K562 (cell line): ENCODE measurements around the gene LMX1B. TPM values are rescaled to one million over a fixed set of nuclear protein-coding genes. Genes with fewer than 3 reads are reported as not detected.

Experiments
- ATAC-seq: fragments of 200-7000 bp; cut with Tn5 transposase; 3 replicates; pipeline ENCODE4 v1.9.1; 2020; ENCODE audit warnings: moderate library complexity
- BruUV-seq: library from RNA; stranded (reverse); fragments of 400-500 nt; replicated peaks from 2 replicates; lab custom pipeline; 2021; lab: Mats Ljungman, UMichigan
- CTCF ChIA-PET: fragments of 300-600 bp; formaldehyde crosslinking; extraction: SDS; loops from one replicate; lab custom pipeline; 2021; ENCODE audit warnings: low intra/inter-chr PET ratio; lab: Yijun Ruan, JAX
- POLR2A ChIA-PET: fragments of 300-600, 350-650 bp; sonication (Branson Sonifier 250); formaldehyde crosslinking; extraction: SDS; loops from one replicate; lab custom pipeline; 2021; ENCODE audit warnings: antibody characterized with exemption, inconsistent platforms; lab: Yijun Ruan, JAX
- DNase-seq, 4 experiments: peaks; one replicate each; pipeline versions ENCODE4 v3.0.0 to v3.0.0-alpha.2; 2011 to 2018; ENCODE audit warnings: low spot score in 3 of 4, mixed read lengths in 3 of 4; ENCODE audit errors: extremely low read depth in 1 of 4
- FAIRE-seq: peaks from 2 replicates; lab custom pipeline; 2011; peaks lifted over from hg19 to GRCh38; lab: Jason Lieb, UNC
- H2AFZ ChIP-seq: 2 replicates; pipeline ENCODE4 v1.6.0; 2011; ENCODE audit warnings: low read depth, low read length, control low read depth, inconsistent platforms
- H3K27ac ChIP-seq: fragments of 200-600 bp; 3 replicates; pipeline ENCODE4 v1.8.0; 2011; ENCODE audit warnings: low read depth, mild to moderate bottlenecking, control low read depth, inconsistent platforms, low read length, moderate library complexity, mixed read lengths; ENCODE audit errors: extremely low read depth
- H3K27me3 ChIP-seq, 2 experiments: fragments of 300-600 bp in 1 of 2; 2 replicates in 1 of 2; 3 replicates in 1 of 2; pipeline versions ENCODE4 v1.6.0 to v1.8.0; 2011; ENCODE audit warnings: inconsistent platforms in 2 of 2, low read length in 2 of 2, mild to moderate bottlenecking in 1 of 2, mixed read lengths in 1 of 2, moderate library complexity in 1 of 2; ENCODE audit not compliant: control insufficient read depth in 2 of 2, insufficient read depth in 2 of 2
- H3K36me3 ChIP-seq: fragments of 300-600 bp; 3 replicates; pipeline ENCODE4 v1.8.0; 2011; ENCODE audit warnings: mild to moderate bottlenecking, low read length, inconsistent platforms; ENCODE audit not compliant: control insufficient read depth, insufficient read depth
- H3K4me1 ChIP-seq, 2 experiments: fragments of 200-600 bp in 1 of 2; replicated peaks in 1 of 2; 2 replicates in 1 of 2; 3 replicates in 1 of 2; pipeline versions ENCODE4 v1.5.1 to v1.8.0; 2011; ENCODE audit warnings: inconsistent platforms in 2 of 2, low read length in 2 of 2, mild to moderate bottlenecking in 1 of 2, mixed read lengths in 1 of 2, moderate library complexity in 1 of 2; ENCODE audit not compliant: control insufficient read depth in 2 of 2, insufficient read depth in 2 of 2
- H3K4me2 ChIP-seq: 2 replicates; pipeline ENCODE4 v1.6.1; 2011; ENCODE audit warnings: low read length, control low read depth, inconsistent platforms, mixed read lengths; ENCODE audit not compliant: insufficient read depth
- H3K4me3 ChIP-seq: fragments of 200-600 bp; sonication (generic), shearing (Covaris generic); 2 replicates; pipeline ENCODE4 v1.5.1; 2016; ENCODE audit warnings: control low read depth, inconsistent platforms
- H3K79me2 ChIP-seq: fragments of 200-600 bp; 3 replicates; pipeline ENCODE4 v1.8.0; 2011; ENCODE audit warnings: low read length, inconsistent platforms; ENCODE audit not compliant: control insufficient read depth, insufficient read depth
- H3K9ac ChIP-seq, 2 experiments: 2 replicates each; pipeline versions ENCODE4 v1.6.0 to v1.6.1; 2011; ENCODE audit warnings: low read depth in 2 of 2, low read length in 2 of 2, control low read depth in 1 of 2, inconsistent platforms in 1 of 2, mild to moderate bottlenecking in 1 of 2, mixed read lengths in 1 of 2; ENCODE audit not compliant: insufficient read depth in 1 of 2
- H3K9me1 ChIP-seq: one replicate; pipeline ENCODE4 v1.6.0; 2011; ENCODE audit warnings: inconsistent platforms, mild to moderate bottlenecking, low read length, moderate library complexity; ENCODE audit not compliant: control insufficient read depth, insufficient read depth
- H3K9me3 ChIP-seq: replicated peaks from 2 replicates; pipeline ENCODE4 v1.5.1; 2011; ENCODE audit warnings: low read depth, low read length, inconsistent platforms; ENCODE audit not compliant: control insufficient read depth, insufficient read depth
- H4K20me1 ChIP-seq: replicated peaks from 2 replicates; pipeline ENCODE4 v1.6.1; 2011; ENCODE audit warnings: low read length, inconsistent platforms, mixed read lengths; ENCODE audit not compliant: control insufficient read depth, insufficient read depth
- BDP1 ChIP-seq: IDR thresholded peaks from 3 replicates; pipeline ENCODE4 v1.6.1; 2011; ENCODE audit not compliant: insufficient read length, insufficient read depth
- FOXJ2 ChIP-seq: fragments of 200-800 bp; sonication (Bioruptor generic); IDR thresholded peaks from 2 replicates; pipeline ENCODE4 v1.6.1; 2016; ENCODE audit warnings: missing genetic modification characterization, missing compliant biosample characterization
- GATA2 ChIP-seq: sonication (generic); formaldehyde crosslinking; IDR thresholded peaks from 2 replicates; pipeline ENCODE4 v1.4.0; 2020; ENCODE audit warnings: mild to moderate bottlenecking, missing genetic modification reagents
- GATAD2A ChIP-seq: fragments of 450-650 bp; IDR thresholded peaks from 2 replicates; pipeline ENCODE4 v1.6.1; 2017
- RAD51 ChIP-seq: fragments of 450-650 bp; IDR thresholded peaks from 2 replicates; pipeline ENCODE4 v1.7.1; 2016; ENCODE audit warnings: low read depth, mild to moderate bottlenecking, borderline replicate concordance
- RBBP5 ChIP-seq: fragments of 200-600 bp; sonication (generic); IDR thresholded peaks from 2 replicates; pipeline ENCODE4 v1.6.1; 2012; ENCODE audit warnings: borderline replicate concordance, mild to moderate bottlenecking, low read length, control low read depth, inconsistent platforms; ENCODE audit not compliant: insufficient read depth, poor library complexity, severe bottlenecking
- RBM15 ChIP-seq: fragments of 200-400 bp; formaldehyde crosslinking; IDR thresholded peaks from 2 replicates; pipeline ENCODE4 v1.6.1; 2018; ENCODE audit warnings: mild to moderate bottlenecking, low read length, moderate library complexity; ENCODE audit not compliant: insufficient read depth
- TOE1 ChIP-seq, 2 experiments: fragments of 450-650 bp in 1 of 2; sonication (generic) in 1 of 2; formaldehyde crosslinking in 1 of 2; IDR thresholded peaks; 2 replicates each; pipeline versions ENCODE4 v1.7.1 to v1.8.0; 2016 to 2022; ENCODE audit warnings: borderline replicate concordance in 2 of 2, mild to moderate bottlenecking in 2 of 2, antibody characterized with exemption in 1 of 2, inconsistent platforms in 1 of 2, low read depth in 1 of 2, missing genetic modification reagents in 1 of 2, moderate library complexity in 1 of 2
- WGBS: fragments of 100-300 bp; shearing (Covaris generic); methylation state at CpG from one replicate; pipeline ENCODE4 v1.1.6; 2016; ENCODE audit warnings: low coverage, mixed read lengths; ENCODE audit not compliant: insufficient coverage; ENCODE audit errors: missing lambda C conversion rate; 5-methylcytosine and 5-hydroxymethylcytosine counted together
- in situ Hi-C: fragments of 300-500 bp; cut with MboI; formaldehyde crosslinking; loops from 4 replicates; pipeline ENCODE4 v1.15.0; 2018; ENCODE audit warnings: inconsistent platforms, mixed read lengths
- intact Hi-C: fragments of 100-400 bp; cut with micrococcal nuclease; formaldehyde crosslinking; loops from 2 replicates; pipeline ENCODE4 v1.14.2; 2022
- polyA plus RNA-seq, 8 experiments: library from polyadenylated mRNA; depleted of rRNA in 4 of 8; stranded (reverse) in 5 of 8; unstranded in 3 of 8; fragments of >200 nt; fragmentation: Nextera tagmentation in 2 of 8; fragmentation: Illumina TruSeq in 1 of 8; extraction: Ambion mirVana in 2 of 8; extraction: Trizol in 1 of 8; gene quantifications; 2 replicates each; pipeline versions ENCODE4 v1.2.1 to v1.2.3, GENCODE V29; 2011 to 2014; ENCODE audit warnings: inconsistent platforms in 1 of 8, missing spikeins in 1 of 8
- total RNA-seq, 7 experiments: library from RNA; depleted of rRNA in 6 of 7; stranded (reverse); fragments of >200 nt in 6 of 7; fragmentation: Illumina TruSeq in 2 of 7; extraction: Trizol in 2 of 7; gene quantifications; 2 replicates each; pipeline versions ENCODE4 v1.2.1 to v1.2.3, GENCODE V29; 2011 to 2021; ENCODE audit warnings: low replicate concordance in 1 of 7
- TF ChIP-seq, protein P1 (sequence below): sonication (generic); formaldehyde crosslinking; IDR thresholded peaks from 2 replicates; pipeline ENCODE4 v1.5.0; 2020; ENCODE audit warnings: missing genetic modification reagents
- TF ChIP-seq, protein P2 (sequence below): fragments of 450-650 bp; formaldehyde crosslinking; IDR thresholded peaks from 2 replicates; pipeline ENCODE4 v1.4.0; 2020; ENCODE audit warnings: mild to moderate bottlenecking, mixed read lengths
- TF ChIP-seq, protein P3 (sequence below): sonication (generic); formaldehyde crosslinking; IDR thresholded peaks from 2 replicates; pipeline ENCODE4 v1.9.0; 2022; ENCODE audit warnings: mild to moderate bottlenecking, missing genetic modification reagents

Gene LMX1B
- total and polyA plus RNA-seq, 9 of the 15 experiments (the other 6 are each of a cell fraction or from before 2014, with no cell fraction given), result not detected

DNA sequence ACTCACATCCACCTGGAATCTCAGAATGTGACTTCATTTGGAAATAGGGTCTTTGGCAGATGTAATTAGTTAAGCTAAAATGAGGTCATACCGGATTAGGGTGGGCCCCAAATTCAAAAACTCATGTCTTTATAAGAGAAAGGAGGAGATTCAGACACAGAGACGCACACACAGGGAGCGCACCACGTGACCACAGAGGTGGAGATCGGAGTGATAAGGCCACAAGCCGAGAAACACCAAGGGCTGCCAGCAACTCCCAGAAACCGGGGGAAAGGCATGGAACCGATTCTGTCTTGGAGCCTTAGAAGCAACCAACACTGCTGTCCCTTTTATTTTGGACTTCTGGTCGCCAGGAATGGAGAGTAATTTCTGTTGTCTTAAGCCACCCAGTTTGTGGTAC, 31.8 kb upstream of the LMX1B start:
- BruUV-seq, result no TSS peak
- Histone ChIP-seq H3K27me3 (peaks cover 0 to 56% of the 10 kb centered on the region in 2 experiments; a peak in 3 of 5 replicates), H3K4me1 (no peaks in the 10 kb centered on the region), H4K20me1 (no peaks in the 10 kb centered on the region; the same call in 1 of the 2 replicates), H3K36me3 (no peaks in the 10 kb centered on the region), H2AFZ (no peak overlapping the region), H3K27ac (no peak overlapping the region), H3K9me3 (no peaks in the 10 kb centered on the region), H3K4me3 (no peak overlapping the region), H3K9ac (no peak overlapping the region), H3K4me2 (no peak overlapping the region), H3K9me1 (no peaks in the 10 kb centered on the region), H3K79me2 (no peaks in the 10 kb centered on the region)
- CTCF ChIA-PET, result no interaction called here
- intact Hi-C loops, result no loop called here
- in situ Hi-C loops, result no loop called here
- POLR2A ChIA-PET, result no interaction called here
- ATAC-seq, result no peak
- WGBS, result under 1% methylated on average over 9 of the region's 9 CpGs
- no peak for FAIRE-seq
- no peak for DNase-seq
- TF ChIP-seq RBBP5, result no peak
- TF ChIP-seq, protein P1, sequence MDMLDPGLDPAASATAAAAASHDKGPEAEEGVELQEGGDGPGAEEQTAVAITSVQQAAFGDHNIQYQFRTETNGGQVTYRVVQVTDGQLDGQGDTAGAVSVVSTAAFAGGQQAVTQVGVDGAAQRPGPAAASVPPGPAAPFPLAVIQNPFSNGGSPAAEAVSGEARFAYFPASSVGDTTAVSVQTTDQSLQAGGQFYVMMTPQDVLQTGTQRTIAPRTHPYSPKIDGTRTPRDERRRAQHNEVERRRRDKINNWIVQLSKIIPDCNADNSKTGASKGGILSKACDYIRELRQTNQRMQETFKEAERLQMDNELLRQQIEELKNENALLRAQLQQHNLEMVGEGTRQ (CRISPR knock-in tag), result peak; percentile 92
- TF ChIP-seq, protein P2, sequence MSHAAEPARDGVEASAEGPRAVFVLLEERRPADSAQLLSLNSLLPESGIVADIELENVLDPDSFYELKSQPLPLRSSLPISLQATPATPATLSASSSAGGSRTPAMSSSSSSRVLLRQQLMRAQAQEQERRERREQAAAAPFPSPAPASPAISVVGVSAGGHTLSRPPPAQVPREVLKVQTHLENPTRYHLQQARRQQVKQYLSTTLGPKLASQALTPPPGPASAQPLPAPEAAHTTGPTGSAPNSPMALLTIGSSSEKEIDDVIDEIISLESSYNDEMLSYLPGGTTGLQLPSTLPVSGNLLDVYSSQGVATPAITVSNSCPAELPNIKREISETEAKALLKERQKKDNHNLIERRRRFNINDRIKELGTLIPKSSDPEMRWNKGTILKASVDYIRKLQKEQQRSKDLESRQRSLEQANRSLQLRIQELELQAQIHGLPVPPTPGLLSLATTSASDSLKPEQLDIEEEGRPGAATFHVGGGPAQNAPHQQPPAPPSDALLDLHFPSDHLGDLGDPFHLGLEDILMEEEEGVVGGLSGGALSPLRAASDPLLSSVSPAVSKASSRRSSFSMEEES, result peak; percentile 91
- no peak for TF ChIP-seq GATAD2A
- no peak for TF ChIP-seq RBM15
- TF ChIP-seq TOE1 (IDR thresholded peaks at IDR 0.05; ENCODE audit: borderline replicate concordance), result peak; percentile 37; the same call in 1 of the 2 replicates
- no peak for TF ChIP-seq TOE1 (CRISPR knock-in tag; IDR thresholded peaks at IDR 0.05; ENCODE audit: borderline replicate concordance, low read depth)
- TF ChIP-seq GATA2 (CRISPR knock-in tag), result peak; percentile 35; the same call in 1 of the 2 replicates
- TF ChIP-seq RAD51, result peak; percentile 83
- TF ChIP-seq, protein P3, sequence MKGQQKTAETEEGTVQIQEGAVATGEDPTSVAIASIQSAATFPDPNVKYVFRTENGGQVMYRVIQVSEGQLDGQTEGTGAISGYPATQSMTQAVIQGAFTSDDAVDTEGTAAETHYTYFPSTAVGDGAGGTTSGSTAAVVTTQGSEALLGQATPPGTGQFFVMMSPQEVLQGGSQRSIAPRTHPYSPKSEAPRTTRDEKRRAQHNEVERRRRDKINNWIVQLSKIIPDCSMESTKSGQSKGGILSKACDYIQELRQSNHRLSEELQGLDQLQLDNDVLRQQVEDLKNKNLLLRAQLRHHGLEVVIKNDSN (CRISPR knock-in tag), result peak; percentile 78
- TF ChIP-seq FOXJ2 (tag), result no peak
- TF ChIP-seq BDP1, result no peak
